IMR-90 (cell line): Measurements from ENCODE around the gene C1orf159. TPM values are rescaled to one million over a fixed set of nuclear protein-coding genes. Genes with fewer than 3 reads are reported as not detected.

Source experiments
- ATAC-seq: fragments of 200-7000 bp; cut with Tn5 transposase; 2 replicates; pipeline ENCODE4 v1.9.1; 2020; ENCODE audit warnings: low read depth, mild to moderate bottlenecking, moderate library complexity
- BruUV-seq: library from RNA; stranded (reverse); fragments of 400-500 nt; replicated peaks from 2 replicates; lab custom pipeline; 2021; lab: Mats Ljungman, UMichigan
- CTCF ChIA-PET: fragments of 300-600 bp; formaldehyde crosslinking; extraction: SDS; loops from one replicate; lab custom pipeline; 2021; ENCODE audit warnings: antibody characterized with exemption; lab: Yijun Ruan, JAX
- POLR2A ChIA-PET: fragments of 300-600 bp; sonication (Branson Sonifier 250); formaldehyde crosslinking; loops from one replicate; lab custom pipeline; 2022; ENCODE audit warnings: antibody characterized with exemption; ENCODE audit not compliant: unreplicated experiment; lab: Charles Lee
- DNase-seq: peaks from one replicate; pipeline ENCODE4 v3.0.0; 2013
- H2AFZ ChIP-seq: replicated peaks from 2 replicates; pipeline ENCODE3; 2013; ENCODE audit warnings: low read length, mild to moderate bottlenecking; ENCODE audit not compliant: poor library complexity
- H2AK5ac ChIP-seq: 2 replicates; pipeline ENCODE4 v1.6.1; 2013; ENCODE audit warnings: low read depth, low read length, inconsistent platforms
- H2AK9ac ChIP-seq: replicated peaks from 2 replicates; pipeline ENCODE3; 2013; ENCODE audit warnings: mild to moderate bottlenecking, low read depth, low read length, moderate library complexity; ENCODE audit not compliant: poor library complexity
- H2BK120ac ChIP-seq: 2 replicates; pipeline ENCODE4 v1.6.1; 2013; ENCODE audit warnings: low read depth, low read length, inconsistent platforms
- H2BK15ac ChIP-seq: 3 replicates; pipeline ENCODE4 v1.6.1; 2013; ENCODE audit warnings: low read depth, low read length, inconsistent platforms
- H2BK20ac ChIP-seq: 2 replicates; pipeline ENCODE4 v1.6.1; 2013; ENCODE audit warnings: low read depth, mild to moderate bottlenecking, inconsistent platforms, low read length, moderate library complexity
- H2BK5ac ChIP-seq: 2 replicates; pipeline ENCODE4 v1.6.1; 2013; ENCODE audit warnings: mild to moderate bottlenecking, low read depth, low read length, inconsistent platforms; ENCODE audit not compliant: poor library complexity, severe bottlenecking
- H3K14ac ChIP-seq: replicated peaks from 2 replicates; pipeline ENCODE4 v1.6.1; 2013; ENCODE audit warnings: low read depth, low read length, inconsistent platforms
- H3K18ac ChIP-seq: 2 replicates; pipeline ENCODE4 v1.6.1; 2013; ENCODE audit warnings: low read depth, low read length, control low read depth
- H3K23ac ChIP-seq: 2 replicates; pipeline ENCODE4 v1.6.1; 2013; ENCODE audit warnings: low read depth, low read length, inconsistent platforms
- H3K27ac ChIP-seq: 2 replicates; pipeline ENCODE4 v1.5.1; 2013; ENCODE audit warnings: mild to moderate bottlenecking, control low read depth, low read length; ENCODE audit not compliant: insufficient read depth
- H3K27me3 ChIP-seq: 2 replicates; pipeline ENCODE4 v1.6.1; 2013; ENCODE audit warnings: low read length; ENCODE audit not compliant: control insufficient read depth, insufficient read depth
- H3K36me3 ChIP-seq: 2 replicates; pipeline ENCODE4 v1.6.1; 2013; ENCODE audit warnings: low read length, mixed read lengths; ENCODE audit not compliant: control insufficient read depth, insufficient read depth
- H3K4ac ChIP-seq: 2 replicates; pipeline ENCODE4 v1.6.1; 2013; ENCODE audit warnings: low read depth, low read length, inconsistent platforms
- H3K4me1 ChIP-seq: 2 replicates; pipeline ENCODE4 v1.6.1; 2013; ENCODE audit warnings: low read length, mixed read lengths; ENCODE audit not compliant: control insufficient read depth, insufficient read depth
- H3K4me2 ChIP-seq: 2 replicates; pipeline ENCODE4 v1.6.1; 2013; ENCODE audit warnings: low read depth, mild to moderate bottlenecking, control low read depth, low read length, moderate library complexity
- H3K4me3 ChIP-seq: 2 replicates; pipeline ENCODE4 v1.5.1; 2013; ENCODE audit warnings: low read depth, mild to moderate bottlenecking, control low read depth, low read length, moderate library complexity; ENCODE audit not compliant: insufficient read depth
- H3K56ac ChIP-seq: 2 replicates; pipeline ENCODE4 v1.6.1; 2013; ENCODE audit warnings: low read length, inconsistent platforms; ENCODE audit not compliant: insufficient read depth; ENCODE audit errors: extremely low read depth
- H3K79me1 ChIP-seq, 2 experiments: 2 replicates each; pipeline ENCODE4 v1.6.1; 2013; ENCODE audit warnings: low read length in 2 of 2, inconsistent platforms in 1 of 2, low read depth in 1 of 2
- H3K9ac ChIP-seq: 2 replicates; pipeline ENCODE4 v1.6.1; 2013; ENCODE audit warnings: low read depth, low read length, control low read depth
- H3K9me1 ChIP-seq: 2 replicates; pipeline ENCODE4 v1.6.1; 2013; ENCODE audit warnings: low read length, inconsistent platforms; ENCODE audit not compliant: insufficient read depth
- H3K9me3 ChIP-seq: 2 replicates; pipeline ENCODE4 v1.6.1; 2013; ENCODE audit warnings: low read length; ENCODE audit not compliant: control insufficient read depth, insufficient read depth
- H4K20me1 ChIP-seq: 2 replicates; pipeline ENCODE4 v1.6.1; 2013; ENCODE audit warnings: low read length, inconsistent platforms; ENCODE audit not compliant: insufficient read depth
- H4K5ac ChIP-seq: 2 replicates; pipeline ENCODE4 v1.6.1; 2013; ENCODE audit warnings: mild to moderate bottlenecking, low read depth, low read length, control low read depth
- H4K8ac ChIP-seq, 2 experiments: 2 replicates each; pipeline ENCODE4 v1.6.1; 2013; ENCODE audit warnings: low read depth in 2 of 2, low read length in 2 of 2, control low read depth in 1 of 2, inconsistent platforms in 1 of 2
- H4K91ac ChIP-seq: 2 replicates; pipeline ENCODE4 v1.6.1; 2013; ENCODE audit warnings: low read depth, low read length, inconsistent platforms; ENCODE audit not compliant: insufficient read depth
- BHLHE40 ChIP-seq: fragments of 150-350 bp; IDR thresholded peaks from 2 replicates; pipeline ENCODE4 v1.6.1; 2016; ENCODE audit warnings: mild to moderate bottlenecking, low read depth, low read length
- CEBPB ChIP-seq: IDR thresholded peaks from 2 replicates; pipeline ENCODE4 v1.6.1; 2012; ENCODE audit warnings: low read depth, low read length, improper control_type of control experiment
- CHD1 ChIP-seq: IDR thresholded peaks from 2 replicates; pipeline ENCODE4 v1.6.1; 2012; ENCODE audit warnings: low read depth, low read length, improper control_type of control experiment
- FOS ChIP-seq: fragments of 150-350 bp; IDR thresholded peaks from 2 replicates; pipeline ENCODE4 v1.6.1; 2016; ENCODE audit warnings: low read depth, low read length
- MAFK ChIP-seq: IDR thresholded peaks from 2 replicates; pipeline ENCODE4 v1.6.1; 2012; ENCODE audit warnings: low read depth, low read length, improper control_type of control experiment
- MAZ ChIP-seq: IDR thresholded peaks from 2 replicates; pipeline ENCODE4 v1.6.1; 2012; ENCODE audit warnings: low read depth, mild to moderate bottlenecking, low read length, improper control_type of control experiment, moderate library complexity, borderline replicate concordance
- MXI1 ChIP-seq: IDR thresholded peaks from 2 replicates; pipeline ENCODE4 v1.6.1; 2012; ENCODE audit warnings: low read depth, mild to moderate bottlenecking, low read length, moderate library complexity, borderline replicate concordance
- NFE2L2 ChIP-seq: fragments of 150-350 bp; IDR thresholded peaks from 2 replicates; pipeline ENCODE4 v1.6.1; 2016; ENCODE audit warnings: low read depth, mild to moderate bottlenecking, low read length
- POLR2A ChIP-seq: IDR thresholded peaks from 2 replicates; pipeline ENCODE4 v1.6.1; 2012; ENCODE audit warnings: mild to moderate bottlenecking, low read depth, low read length
- RAD21 ChIP-seq: IDR thresholded peaks from 2 replicates; pipeline ENCODE4 v1.6.1; 2012; ENCODE audit warnings: low read length, improper control_type of control experiment
- RCOR1 ChIP-seq: IDR thresholded peaks from 2 replicates; pipeline ENCODE4 v1.6.1; 2012; ENCODE audit warnings: mild to moderate bottlenecking, low read length, improper control_type of control experiment; ENCODE audit not compliant: insufficient replicate concordance
- RFX5 ChIP-seq: IDR thresholded peaks from 2 replicates; pipeline ENCODE4 v1.8.0; 2012; ENCODE audit warnings: low read depth, mild to moderate bottlenecking, low read length, moderate library complexity
- SMC3 ChIP-seq: fragments of 150-350 bp; IDR thresholded peaks from 2 replicates; pipeline ENCODE4 v1.6.1; 2016; ENCODE audit warnings: low read depth, mild to moderate bottlenecking, antibody characterized with exemption, low read length, moderate library complexity
- USF2 ChIP-seq: fragments of 150-350 bp; IDR thresholded peaks from 2 replicates; pipeline ENCODE4 v1.6.1; 2017; ENCODE audit warnings: mild to moderate bottlenecking, antibody characterized with exemption, low read length, low read depth
- WGBS, 2 experiments: methylation state at CpG; one replicate each; pipeline versions ENCODE4 v1.1.5 to v1.1.7; 2013; ENCODE audit warnings: missing lambda C conversion rate in 2 of 2; ENCODE audit not compliant: insufficient read length in 1 of 2; ENCODE audit errors: extremely low coverage in 2 of 2; 5-methylcytosine and 5-hydroxymethylcytosine counted together
- dilution Hi-C: fragments of 300-500 bp; cut with HindIII; formaldehyde crosslinking; loops from one replicate; pipeline ENCODE4 v1.14.3; 2018; ENCODE audit warnings: low sequenced_read_pairs; ENCODE audit not compliant: unreplicated experiment
- in situ Hi-C: fragments of 300-500 bp; cut with MboI; formaldehyde crosslinking; loops from 3 replicates; pipeline ENCODE4 v1.14.3; 2019; ENCODE audit warnings: low sequenced_read_pairs, inconsistent platforms, mixed read lengths
- intact Hi-C: fragments of 100-400 bp; cut with micrococcal nuclease; formaldehyde crosslinking; loops from 2 replicates; pipeline ENCODE4 v1.10.0; 2022
- polyA plus RNA-seq, 3 experiments: library from polyadenylated mRNA; depleted of rRNA; stranded (reverse); fragments of >200 nt; gene quantifications; 2 replicates each; pipeline ENCODE4 v1.2.3, GENCODE V29; 2012; ENCODE audit warnings: low replicate concordance in 1 of 3
- total RNA-seq: library from RNA; depleted of rRNA; stranded (reverse); fragments of >200 nt; gene quantifications from 2 replicates; pipeline ENCODE4 v1.2.3, GENCODE V29; 2012
- TF ChIP-seq, protein P1 (sequence below): conservative IDR thresholded peaks from 2 replicates; pipeline ENCODE4 v1.5.1; 2012; ENCODE audit warnings: mild to moderate bottlenecking, low read depth, low read length, improper control_type of control experiment

Gene C1orf159
- total and polyA plus RNA-seq, 2 of the 4 experiments (the other 2 are of a cell fraction), result 2.9 to 12.6 TPM

DNA sequence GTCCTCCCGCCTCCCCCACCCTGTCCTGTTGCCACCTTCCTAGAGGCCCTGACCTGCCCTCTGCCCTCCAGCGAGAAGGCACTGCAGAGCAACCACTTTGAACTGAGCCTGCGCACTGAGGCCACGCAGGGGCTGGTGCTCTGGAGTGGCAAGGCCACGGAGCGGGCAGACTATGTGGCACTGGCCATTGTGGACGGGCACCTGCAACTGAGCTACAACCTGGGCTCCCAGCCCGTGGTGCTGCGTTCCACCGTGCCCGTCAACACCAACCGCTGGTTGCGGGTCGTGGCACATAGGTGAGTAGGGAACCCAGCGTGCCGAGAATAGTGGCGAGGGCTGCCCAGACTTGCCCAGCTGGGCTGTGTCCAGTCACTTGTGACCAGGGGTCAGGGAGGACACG is 62.2 kb downstream of the C1orf159 start:
- no peak overlapping the region for H4K91ac ChIP-seq
- 97% methylated on average over 15 of the region's 18 CpGs; no CpG with 5 or more reads in 1 of the 2 experiments for WGBS, 2 experiments
- H4K8ac ChIP-seq, result no peak overlapping the region
- no peak overlapping the region for H4K5ac ChIP-seq
- no peak overlapping the region for H3K9ac ChIP-seq
- H3K4me2 ChIP-seq, result no peak overlapping the region
- TF ChIP-seq RAD21 (no peak), RCOR1 (no peak), CHD1 (no peak), CEBPB (no peak), BHLHE40 (no peak), FOS (no peak), SMC3 (no peak), MXI1 (no peak), MAZ (no peak), RFX5 (no peak), MAFK (no peak), USF2 (no peak), NFE2L2 (no peak), POLR2A (no peak)
- TF ChIP-seq, protein P1, sequence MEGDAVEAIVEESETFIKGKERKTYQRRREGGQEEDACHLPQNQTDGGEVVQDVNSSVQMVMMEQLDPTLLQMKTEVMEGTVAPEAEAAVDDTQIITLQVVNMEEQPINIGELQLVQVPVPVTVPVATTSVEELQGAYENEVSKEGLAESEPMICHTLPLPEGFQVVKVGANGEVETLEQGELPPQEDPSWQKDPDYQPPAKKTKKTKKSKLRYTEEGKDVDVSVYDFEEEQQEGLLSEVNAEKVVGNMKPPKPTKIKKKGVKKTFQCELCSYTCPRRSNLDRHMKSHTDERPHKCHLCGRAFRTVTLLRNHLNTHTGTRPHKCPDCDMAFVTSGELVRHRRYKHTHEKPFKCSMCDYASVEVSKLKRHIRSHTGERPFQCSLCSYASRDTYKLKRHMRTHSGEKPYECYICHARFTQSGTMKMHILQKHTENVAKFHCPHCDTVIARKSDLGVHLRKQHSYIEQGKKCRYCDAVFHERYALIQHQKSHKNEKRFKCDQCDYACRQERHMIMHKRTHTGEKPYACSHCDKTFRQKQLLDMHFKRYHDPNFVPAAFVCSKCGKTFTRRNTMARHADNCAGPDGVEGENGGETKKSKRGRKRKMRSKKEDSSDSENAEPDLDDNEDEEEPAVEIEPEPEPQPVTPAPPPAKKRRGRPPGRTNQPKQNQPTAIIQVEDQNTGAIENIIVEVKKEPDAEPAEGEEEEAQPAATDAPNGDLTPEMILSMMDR, result no peak
- no peak overlapping the region for H3K14ac ChIP-seq
- H3K27me3 ChIP-seq, result no peaks in the 10 kb centered on the region
- BruUV-seq, result no TSS peak
- peaks cover 5 to 9% of the 10 kb centered on the region in 2 experiments; a peak in 2 of 4 replicates for H3K79me1 ChIP-seq
- H2AK9ac ChIP-seq, result no peak overlapping the region
- H3K4me3 ChIP-seq, result no peak overlapping the region
- H4K20me1 ChIP-seq, result peaks cover 6% of the 10 kb centered on the region
- ChIA-PET CTCF (no interaction called here), POLR2A (no interaction called here)
- no peak overlapping the region for H2BK15ac ChIP-seq
- intact Hi-C loops, result no loop called here
- in situ Hi-C loops, result no loop called here
- H3K27ac ChIP-seq, result no peak overlapping the region
- no peak overlapping the region for H2BK120ac ChIP-seq
- H3K9me1 ChIP-seq, result no peaks in the 10 kb centered on the region
- H2BK20ac ChIP-seq, result no peak overlapping the region
- no peak overlapping the region for H3K4ac ChIP-seq
- no peaks in the 10 kb centered on the region for H3K9me3 ChIP-seq
- H2AK5ac ChIP-seq, result no peak overlapping the region
- no peak overlapping the region for H3K23ac ChIP-seq
- no peaks in the 10 kb centered on the region for H3K4me1 ChIP-seq
- no peak overlapping the region for H2BK5ac ChIP-seq
- no peak for DNase-seq
- H3K56ac ChIP-seq, result no peak overlapping the region
- ATAC-seq, result no peak
- no peak overlapping the region for H3K18ac ChIP-seq
- dilution Hi-C loops, result no loop called here
- H2AFZ ChIP-seq, result no peak overlapping the region
- H3K36me3 ChIP-seq, result peaks cover 54% of the 10 kb centered on the region
